NCI-H2107 treated with DMSO at 0.1 percent for 48 hours (cell line): ENCODE results near the gene TCOF1.

Experiments used
- DNase-seq: peaks from one replicate; lab custom pipeline; 2025; ENCODE audit not compliant: unreplicated experiment; lab: John Stamatoyannopoulos, UW

Gene TCOF1

DNA sequence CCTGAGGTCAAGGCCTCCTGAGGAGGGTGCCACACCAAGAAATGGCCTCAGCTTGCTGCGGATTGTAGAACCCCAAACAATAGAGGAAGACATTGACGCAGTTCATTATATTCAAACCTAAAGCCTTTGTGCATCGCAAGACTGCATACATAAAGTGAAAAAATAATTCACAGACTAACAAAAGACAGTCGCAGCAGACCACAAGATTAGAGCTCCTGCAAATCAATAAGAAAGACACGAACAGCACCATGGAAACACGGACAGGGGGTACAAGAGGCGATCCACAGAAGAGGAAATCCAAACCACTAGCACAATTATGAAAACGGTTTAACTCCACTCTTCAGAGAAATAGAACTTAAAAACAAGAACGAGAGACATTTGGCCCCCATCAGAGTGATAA lies 10.0 kb upstream of the TCOF1 start:
- DNase-seq = no peak

DNA sequence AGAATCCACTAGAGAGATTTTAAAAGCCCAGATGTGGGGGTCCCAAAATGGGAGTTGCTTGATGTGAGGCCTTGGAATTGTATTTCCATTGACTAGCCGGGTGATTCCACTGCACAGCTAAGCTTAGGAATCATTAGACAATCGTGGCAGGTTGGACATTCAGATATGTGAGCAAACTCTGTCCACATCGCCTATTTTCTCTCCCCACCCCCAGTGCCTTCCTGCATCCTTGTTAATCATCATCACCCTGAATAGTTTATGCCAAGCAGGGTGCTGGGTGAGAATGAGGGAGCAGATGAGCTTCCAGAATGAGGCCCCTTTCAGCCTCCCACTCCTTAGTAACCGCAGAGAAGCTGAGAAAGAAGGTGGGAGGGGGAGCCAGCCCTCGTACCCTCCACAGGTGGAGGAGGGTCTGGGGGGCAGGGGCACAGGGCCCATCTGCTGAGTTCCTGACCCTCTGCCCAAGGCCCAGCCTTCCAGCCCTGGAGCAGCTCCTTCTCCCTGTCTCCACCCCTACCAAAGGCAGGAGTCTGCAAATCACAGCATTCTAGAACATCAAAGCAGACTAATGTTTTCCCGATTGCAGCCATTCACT lies 7.7 kb upstream of the TCOF1 start:
- no peak for DNase-seq

DNA sequence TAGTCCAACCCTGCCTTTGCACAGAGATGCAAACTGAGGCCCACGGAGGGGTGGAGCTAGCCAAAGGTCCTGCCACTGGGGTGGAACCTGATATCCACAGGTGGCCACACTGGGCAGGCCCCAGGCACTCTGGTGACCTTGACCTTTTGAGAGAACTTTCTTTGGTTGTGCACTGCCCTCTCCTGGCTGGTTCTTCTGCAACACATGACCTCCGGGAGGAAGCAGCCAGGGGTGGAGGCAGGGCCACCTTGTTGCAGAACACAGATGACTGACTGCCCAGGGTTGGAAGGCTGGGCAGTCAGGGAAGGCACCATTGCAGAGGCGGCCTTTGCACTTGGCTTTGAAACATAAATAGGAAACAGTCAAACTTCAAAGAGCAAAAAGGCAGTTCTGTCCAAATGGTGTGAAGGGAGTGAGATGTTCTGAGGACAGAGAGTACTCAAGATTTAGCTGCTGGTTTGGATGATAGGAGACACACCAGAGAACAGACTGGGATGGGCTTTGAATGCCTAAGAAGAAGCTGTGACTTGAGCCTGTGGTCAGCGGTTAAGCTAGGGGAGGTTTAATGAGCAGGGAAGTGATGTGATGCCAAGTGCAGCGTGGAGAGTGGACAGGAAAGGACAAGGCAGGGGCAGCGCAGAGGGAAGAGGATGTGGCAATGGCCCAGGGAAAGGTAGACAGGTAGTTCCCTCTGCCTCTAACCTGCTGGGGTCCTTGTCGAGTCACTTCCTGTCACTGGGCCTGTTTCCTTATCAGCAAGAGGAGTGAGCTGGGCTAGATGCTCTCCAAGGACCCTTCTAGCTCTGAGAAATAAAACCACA lies 6.8 kb upstream of the TCOF1 start:
- DNase-seq = peak; percentile 14

DNA sequence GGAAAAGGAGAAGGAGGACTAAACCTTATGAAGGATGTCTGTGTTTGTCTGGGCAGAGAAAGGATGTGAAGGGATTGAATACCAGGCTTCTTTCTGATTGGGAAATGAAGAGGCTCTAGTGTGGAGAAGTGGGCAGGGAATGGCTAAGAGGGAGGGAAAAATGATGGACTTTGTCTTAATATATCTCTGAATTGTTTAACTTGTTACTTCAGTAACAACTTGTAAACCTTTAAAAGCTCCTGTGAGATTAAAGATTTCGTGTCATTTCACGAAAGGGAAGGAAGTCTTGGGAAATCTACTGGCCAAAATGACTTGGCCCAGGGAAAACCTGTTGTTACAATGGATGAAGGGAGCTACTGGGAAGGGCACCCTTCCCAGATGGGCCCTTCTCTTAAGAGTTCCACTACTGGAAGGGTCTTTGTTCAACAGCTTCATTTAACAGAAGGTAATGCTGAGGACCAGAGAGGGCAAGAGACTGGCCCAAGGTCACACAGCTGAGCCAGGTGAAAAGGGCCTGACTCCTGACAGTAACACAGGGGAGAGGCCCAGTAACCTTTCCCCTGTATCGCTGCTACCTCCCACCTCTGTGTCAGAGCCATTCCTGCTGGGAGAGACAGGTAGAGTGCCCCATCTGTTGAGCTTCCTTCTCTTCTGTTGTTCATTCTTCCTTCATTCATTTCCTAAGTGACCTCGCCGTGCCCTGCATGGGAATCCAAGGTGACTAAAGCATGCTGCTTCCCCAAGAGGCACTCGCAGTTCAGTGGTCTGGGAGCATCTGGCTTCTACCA lies 5.1 kb upstream of the TCOF1 start:
- no peak for DNase-seq

DNA sequence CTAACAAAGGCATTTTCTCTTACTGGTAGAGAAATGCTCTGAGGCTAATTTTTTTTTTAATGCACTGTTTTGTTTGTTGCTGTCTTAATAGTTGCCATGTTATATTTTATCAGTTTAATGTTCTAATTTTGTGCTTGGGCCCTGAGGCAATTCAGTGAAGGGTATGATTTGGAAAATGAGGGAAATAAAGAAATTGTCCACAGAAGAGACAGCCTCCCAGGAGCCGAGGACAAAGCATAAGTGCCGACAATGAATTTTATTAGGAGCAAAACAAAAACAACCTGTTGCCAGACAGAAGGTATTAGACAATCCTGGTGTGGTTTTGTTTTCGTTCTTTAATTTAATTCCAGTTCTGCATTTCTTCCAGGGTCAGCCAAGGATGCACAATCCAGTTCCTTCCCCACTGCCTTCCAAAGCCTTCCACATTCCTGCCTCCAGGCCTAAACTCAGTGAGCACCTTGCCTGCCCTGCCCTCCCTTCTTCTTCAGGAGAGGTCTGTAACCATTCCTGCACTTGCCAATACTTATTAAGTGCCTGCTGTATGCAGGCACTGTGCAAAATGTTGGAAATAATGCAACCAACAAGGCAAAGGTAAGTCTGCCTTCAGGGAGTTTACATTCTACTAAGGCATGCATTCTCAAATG lies 4.3 kb upstream of the TCOF1 start:
- no peak for DNase-seq

DNA sequence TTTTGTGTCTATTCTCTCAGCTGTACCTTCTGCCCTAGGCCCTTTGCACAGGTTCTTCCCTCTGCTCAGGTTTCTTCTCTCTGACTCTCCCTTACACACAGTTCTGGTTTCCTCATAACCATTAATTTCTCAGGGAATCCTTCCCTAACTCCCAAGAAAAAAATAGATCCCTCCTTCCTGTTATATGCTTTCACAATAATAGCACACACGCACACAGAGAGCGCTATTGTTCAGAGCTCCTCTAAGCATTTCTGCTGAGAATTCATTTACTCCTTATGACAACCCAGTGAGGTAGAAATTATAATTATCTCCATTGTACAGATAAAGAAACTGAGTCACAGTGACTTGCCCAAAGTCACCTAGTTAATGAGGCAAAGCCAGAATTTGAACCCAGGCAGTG lies 1.7 kb upstream of the TCOF1 start:
- DNase-seq = no peak

DNA sequence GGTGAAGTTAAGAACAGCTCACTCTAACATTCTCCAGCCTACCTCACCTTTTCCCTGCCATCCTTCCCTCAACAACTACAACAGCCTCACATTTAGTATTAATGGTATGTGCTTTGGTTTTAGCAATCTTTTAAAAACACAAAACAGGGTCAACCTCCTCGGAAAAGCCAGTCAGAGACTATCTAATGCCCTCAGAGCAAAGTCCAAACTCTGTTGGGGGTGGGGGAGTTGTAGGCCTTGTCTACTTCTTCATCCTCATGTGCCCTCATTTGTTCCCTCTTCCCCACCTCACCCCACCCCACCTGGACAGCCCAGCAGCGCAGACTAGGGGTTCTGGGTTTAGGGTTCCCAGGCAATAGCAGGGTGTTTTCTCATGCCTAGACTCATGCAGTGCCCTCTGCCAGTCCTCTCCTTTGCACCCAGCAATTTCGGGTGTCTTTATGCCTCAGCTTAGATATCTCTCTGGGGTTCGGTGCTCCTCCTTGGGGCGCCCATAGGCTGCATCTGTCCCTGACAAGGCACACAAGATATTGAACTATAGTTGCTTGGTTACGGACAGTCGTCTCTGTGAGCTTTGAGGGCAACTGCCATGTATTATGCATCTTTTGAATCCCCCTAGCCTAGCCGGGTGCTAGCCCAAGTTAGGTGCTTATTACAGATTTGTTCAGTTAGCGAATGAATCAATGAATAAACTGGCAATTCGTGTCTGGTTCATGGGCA lies 762 bp upstream of the TCOF1 start:
- no peak for DNase-seq

DNA sequence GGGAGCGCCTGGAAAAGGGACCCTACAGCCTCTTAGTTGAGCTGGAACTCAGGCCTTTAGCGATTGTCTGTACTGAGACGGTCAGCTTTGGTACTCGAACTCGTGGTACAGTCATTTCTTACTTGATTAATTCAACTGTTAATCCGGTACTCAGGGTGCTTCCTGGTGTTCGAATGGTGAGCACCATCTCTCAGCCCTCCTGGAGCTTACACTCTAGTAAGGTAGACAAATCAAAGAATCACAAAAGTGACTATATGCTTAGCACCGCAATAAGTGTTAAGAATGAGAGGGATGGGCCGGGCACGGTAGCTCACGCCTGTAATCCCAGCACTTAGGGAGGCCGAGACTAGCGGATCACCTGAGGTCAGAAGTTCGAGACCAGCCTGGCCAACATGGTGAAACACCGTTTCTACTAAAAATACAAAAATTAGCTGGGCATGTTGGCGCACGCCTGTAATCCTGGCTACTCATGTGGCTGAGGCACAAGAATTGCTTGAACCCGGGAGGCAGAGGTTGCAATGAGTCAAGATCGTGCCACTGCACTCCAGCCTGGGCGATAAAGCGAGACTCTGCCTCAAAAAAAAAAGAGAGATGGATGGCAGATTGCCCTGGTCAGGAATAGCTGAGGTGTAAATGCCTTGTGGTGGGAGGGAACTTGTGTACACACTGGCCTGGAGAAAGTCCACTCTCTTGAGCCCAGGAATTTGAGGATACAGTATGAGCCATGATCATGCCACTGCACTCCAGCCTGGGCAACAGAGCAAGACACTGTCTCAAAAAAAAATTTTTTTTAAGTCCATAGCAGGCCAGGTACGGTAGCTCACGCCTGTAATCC lies 981 bp downstream of the TCOF1 start:
- no peak for DNase-seq

DNA sequence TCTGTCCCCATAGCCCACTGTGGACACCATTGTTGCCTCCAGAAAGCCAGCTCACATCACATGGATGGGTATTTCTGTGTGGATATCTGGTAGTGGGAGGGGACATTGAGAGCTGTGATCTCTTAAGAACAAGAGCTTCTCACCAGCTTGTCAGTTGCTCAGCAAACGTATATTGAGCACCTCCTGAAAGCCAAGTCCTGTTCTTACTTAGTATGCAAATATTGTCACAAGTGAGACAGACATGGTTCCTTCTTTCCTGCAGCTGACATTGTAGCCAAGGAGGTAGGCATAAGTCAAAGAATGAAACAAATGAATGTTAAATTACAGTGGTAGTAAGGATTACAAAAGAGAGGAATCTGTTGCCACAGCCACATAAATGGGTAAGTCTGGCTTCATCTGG lies 3.8 kb downstream of the TCOF1 start:
- no peak for DNase-seq

DNA sequence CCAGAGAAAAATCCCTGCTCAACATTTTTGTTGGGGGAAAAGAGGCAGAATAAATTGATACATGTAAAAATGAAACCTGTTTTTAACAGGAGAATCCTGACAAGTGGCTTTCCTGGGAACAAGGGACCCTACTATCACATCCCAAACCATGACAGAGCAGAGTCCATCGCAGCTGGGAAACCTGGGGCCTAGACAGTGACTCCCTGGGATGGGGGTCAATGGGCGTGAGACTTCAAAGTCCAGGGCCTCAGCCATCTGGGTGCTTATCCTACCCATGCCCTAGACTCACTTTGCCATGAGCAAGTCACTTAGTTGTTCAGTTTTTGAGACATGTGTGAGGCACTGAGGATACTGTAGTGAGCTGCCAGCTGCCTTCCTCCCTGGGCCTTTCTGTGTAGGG lies 5.7 kb downstream of the TCOF1 start:
- DNase-seq = no peak

DNA sequence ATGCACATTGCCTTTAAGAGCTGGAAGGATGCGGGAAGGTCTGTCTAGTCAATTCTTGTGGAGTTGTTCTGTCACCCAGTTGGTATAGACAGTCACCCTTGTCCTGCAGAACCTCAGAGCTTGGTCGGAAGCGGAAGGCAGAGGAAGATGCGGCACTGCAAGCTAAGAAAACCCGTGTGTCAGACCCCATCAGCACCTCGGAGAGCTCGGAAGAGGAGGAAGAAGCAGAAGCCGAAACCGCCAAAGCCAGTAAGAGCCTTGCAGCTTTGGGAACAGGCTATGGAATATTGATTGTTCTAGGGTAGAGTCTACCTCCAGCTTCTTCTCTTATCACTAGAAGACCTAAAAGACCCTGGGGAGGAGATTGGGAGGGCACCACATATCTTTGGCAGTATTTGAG lies 6.5 kb downstream of the TCOF1 start:
- no peak for DNase-seq

DNA sequence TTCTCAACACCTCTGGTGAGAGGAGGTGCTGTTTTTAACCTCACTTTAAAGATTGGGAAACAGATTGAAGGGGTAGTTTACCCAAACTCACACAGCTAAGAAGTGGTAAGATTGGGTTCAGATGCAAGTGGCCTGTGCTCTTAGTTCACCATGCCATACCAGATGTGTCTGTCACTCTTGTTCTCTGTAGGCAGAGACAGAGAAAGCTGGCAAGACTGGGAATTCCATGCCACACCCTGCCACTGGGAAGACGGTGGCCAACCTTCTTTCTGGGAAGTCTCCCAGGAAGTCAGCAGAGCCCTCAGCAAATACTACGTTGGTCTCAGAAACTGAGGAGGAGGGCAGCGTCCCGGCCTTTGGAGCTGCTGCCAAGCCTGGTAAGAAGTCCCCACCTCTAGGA lies 11.0 kb downstream of the TCOF1 start:
- DNase-seq = no peak

DNA sequence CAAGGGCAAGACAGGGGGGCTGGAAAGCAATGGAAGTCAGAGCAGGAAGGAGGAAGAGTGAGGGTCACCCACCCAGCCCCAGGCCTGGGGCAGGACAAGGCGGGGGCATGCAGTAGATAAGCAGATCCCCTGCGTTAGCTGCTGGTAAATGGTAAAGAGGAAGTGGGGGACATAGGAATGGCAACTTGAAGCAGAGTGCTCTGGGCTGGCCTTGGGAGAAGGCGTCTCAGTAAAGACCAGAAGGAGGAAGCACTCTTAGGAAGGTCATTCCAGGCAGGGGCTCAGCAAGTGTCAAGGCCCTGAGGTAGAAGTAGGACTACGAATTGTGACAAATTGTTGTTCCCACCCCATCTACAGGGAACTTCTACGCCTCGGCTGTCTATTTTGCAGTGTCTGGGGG lies 15.1 kb downstream of the TCOF1 start:
- DNase-seq = no peak

DNA sequence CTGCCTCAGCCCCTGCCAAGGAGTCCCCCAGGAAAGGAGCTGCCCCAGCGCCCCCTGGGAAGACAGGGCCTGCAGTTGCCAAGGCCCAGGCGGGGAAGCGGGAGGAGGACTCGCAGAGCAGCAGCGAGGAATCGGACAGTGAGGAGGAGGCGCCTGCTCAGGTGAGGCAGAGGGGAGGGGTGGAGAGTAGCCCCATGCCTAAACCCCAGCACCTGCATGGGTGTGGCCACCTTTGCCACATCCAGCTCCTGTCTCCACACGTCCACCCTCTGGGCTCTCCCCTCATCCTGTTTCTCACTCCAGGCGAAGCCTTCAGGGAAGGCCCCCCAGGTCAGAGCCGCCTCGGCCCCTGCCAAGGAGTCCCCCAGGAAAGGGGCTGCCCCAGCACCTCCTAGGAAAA lies 17.2 kb downstream of the TCOF1 start:
- DNase-seq = no peak

DNA sequence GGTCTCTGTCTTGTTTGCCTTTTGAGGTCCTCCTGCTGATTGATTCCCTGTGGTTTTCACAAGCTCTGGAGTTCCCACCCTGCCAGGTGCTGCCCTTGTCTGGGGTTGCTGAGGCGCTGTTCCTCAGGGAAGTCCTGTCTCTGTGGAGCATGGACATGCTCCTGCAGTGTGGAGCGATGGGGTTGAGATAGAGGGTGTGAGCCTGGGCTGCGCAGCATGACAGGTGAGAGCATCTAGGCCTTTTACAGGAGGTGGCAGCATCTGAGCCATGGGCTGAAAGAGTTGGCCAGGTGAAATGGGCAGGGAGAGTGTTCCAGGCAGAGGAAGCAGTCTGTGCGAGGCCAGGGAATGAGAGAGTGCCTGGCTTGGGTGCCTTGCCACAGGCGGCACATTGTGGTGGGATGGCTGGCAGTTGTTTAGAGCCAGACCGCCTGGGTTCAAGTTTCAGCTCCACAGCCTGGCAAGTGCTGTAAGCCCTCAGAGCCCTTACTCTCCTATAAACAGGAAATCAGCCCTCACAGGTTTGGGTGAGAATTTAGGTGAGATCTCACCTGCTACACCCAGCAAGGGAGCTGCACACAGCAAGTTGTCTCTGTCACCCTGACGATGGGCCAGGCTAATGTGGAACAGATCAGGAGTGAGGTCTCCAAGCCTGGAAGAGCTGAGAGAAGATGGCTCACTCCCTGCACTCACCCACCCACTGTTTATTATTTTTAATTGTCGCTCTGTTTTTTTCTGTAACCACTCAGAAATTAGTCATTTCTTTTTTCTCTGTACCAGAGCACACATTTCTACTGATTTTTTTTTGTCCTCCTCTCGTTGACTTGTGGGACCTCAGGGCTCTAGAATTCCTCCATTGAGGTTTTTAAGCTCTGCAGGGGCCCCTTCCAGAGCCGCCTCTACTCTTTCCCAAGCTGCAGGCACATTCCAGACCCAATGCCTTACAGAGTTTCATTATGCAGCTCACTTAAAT lies 19.6 kb downstream of the TCOF1 start:
- DNase-seq = no peak

DNA sequence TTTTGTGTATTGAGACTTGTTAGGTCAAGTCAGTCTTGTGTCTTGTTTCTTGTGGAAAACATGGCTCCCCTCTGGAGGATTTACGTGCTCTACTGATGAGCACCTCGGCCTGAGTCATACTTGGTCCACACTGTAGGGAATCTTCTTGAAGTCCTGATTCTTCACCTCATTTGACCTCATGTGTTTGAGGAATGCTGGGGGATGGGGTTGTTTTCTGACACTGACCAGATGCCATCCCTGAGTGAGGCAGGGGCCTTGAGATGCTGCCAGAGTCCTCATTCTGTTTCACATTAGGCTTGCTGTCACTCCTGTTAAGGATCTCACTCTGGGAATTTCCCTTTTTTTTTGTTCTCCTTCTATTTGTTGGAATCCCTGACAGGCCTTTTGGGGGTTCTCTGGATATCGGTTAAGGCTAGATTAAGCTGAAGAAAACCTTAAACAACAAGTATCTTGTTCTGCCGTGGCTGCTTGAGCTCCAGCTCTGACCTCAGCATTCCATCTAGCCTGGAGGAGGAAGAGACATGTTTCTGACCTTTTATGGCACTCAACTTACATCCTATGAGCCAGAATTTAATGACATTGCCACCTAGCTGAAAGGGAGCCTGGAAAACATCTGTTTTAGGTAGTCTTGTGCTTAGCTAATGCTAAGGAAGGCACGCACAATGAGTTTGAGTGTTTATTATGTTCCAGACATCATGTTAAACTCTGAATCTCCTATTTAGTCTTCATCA lies 20.6 kb downstream of the TCOF1 start:
- DNase-seq = no peak

DNA sequence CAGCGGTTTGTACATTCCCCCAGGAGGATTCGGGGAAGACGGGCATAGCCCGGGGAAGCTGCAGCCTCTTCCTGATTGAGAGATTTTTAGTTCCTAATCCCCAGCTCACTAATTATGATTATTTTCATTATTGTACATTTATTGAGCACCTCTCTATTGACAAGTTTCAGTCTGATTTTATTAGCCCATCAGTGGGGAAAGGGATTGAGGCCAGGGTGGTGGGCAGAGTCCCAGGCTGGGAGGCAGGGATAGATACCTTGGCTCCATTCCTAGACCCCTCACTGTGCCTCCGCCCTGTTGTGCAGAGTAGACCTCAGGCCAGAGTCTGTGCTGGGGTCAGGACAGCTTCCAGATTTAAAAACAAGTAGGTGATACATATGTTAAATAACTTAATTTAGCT lies 27.2 kb downstream of the TCOF1 start:
- DNase-seq = no peak
